GM18858 (cell line): ENCODE data around the gene ZNF354C.

Source experiments
- ATAC-seq: cut with Tn5 transposase; IDR thresholded peaks from one replicate; pipeline ENCODE4 v1.9.1; 2021; ENCODE audit not compliant: unreplicated experiment

ZNF354C gene

GRCh38 chr5:179113945-179114641 lies 53.9 kb downstream of the ZNF354C start:
- no peak for ATAC-seq

- no peak for ATAC-seq
Observed at GRCh38 chr5:179114756-179115155, 54.6 kb downstream of the ZNF354C start.

- no peak for ATAC-seq
Observed at GRCh38 chr5:179115307-179115706, 55.1 kb downstream of the ZNF354C start.

- ATAC-seq = no peak
Observed at GRCh38 chr5:179115845-179116524, 55.8 kb downstream of the ZNF354C start.

GRCh38 chr5:179118338-179118737 lies 58.2 kb downstream of the ZNF354C start:
- ATAC-seq = no peak

- ATAC-seq = no peak
Observed at GRCh38 chr5:179118756-179119414, 58.7 kb downstream of the ZNF354C start.

GRCh38 chr5:179119415-179120170 lies 59.4 kb downstream of the ZNF354C start:
- ATAC-seq = no peak

- ATAC-seq = no peak
Observed at GRCh38 chr5:179120421-179120861, 60.3 kb downstream of the ZNF354C start.

GRCh38 chr5:179120951-179121666 lies 60.9 kb downstream of the ZNF354C start:
- no peak for ATAC-seq

GRCh38 chr5:179121667-179122111 lies 61.5 kb downstream of the ZNF354C start:
- ATAC-seq = no peak

- no peak for ATAC-seq
Observed at GRCh38 chr5:179122411-179123108, 62.4 kb downstream of the ZNF354C start.

GRCh38 chr5:179123109-179123426 lies 62.9 kb downstream of the ZNF354C start:
- no peak for ATAC-seq

GRCh38 chr5:179123491-179124272 lies 63.5 kb downstream of the ZNF354C start:
- ATAC-seq = no peak

- ATAC-seq = no peak
Observed at GRCh38 chr5:179124273-179124852, 64.2 kb downstream of the ZNF354C start.

- ATAC-seq = no peak
Observed at GRCh38 chr5:179124853-179125788, 64.9 kb downstream of the ZNF354C start.

GRCh38 chr5:179125789-179126505 lies 65.8 kb downstream of the ZNF354C start:
- ATAC-seq = no peak

- no peak for ATAC-seq
Observed at GRCh38 chr5:179126506-179126991, 66.4 kb downstream of the ZNF354C start.
